HEK293T (cell line): ENCODE measurements around the gene APBB2.

Source experiments
- CTCF ChIA-PET: fragments of 350-600 bp; formaldehyde crosslinking; extraction: SDS; loops from one replicate; lab custom pipeline; 2021; ENCODE audit warnings: antibody characterized with exemption, inconsistent platforms; lab: Yijun Ruan, JAX
- POLR2A ChIA-PET: fragments of 350-600 bp; formaldehyde crosslinking; extraction: SDS; loops from one replicate; lab custom pipeline; 2020; ENCODE audit warnings: antibody characterized with exemption, inconsistent platforms; lab: Yijun Ruan, JAX
- DNase-seq: peaks from one replicate; pipeline ENCODE4 v3.0.0; 2012; ENCODE audit warnings: mixed read lengths; ENCODE audit errors: extremely low spot score
- ARNT ChIP-seq: fragments of 450-650 bp; IDR thresholded peaks from 2 replicates; pipeline ENCODE4 v1.6.1; 2017; ENCODE audit warnings: mild to moderate bottlenecking
- BHLHE40 ChIP-seq: fragments of 450-650 bp; IDR thresholded peaks from 2 replicates; pipeline ENCODE4 v1.6.1; 2016; ENCODE audit warnings: mild to moderate bottlenecking, moderate library complexity, borderline replicate concordance
- CTBP1 ChIP-seq: fragments of 450-650 bp; IDR thresholded peaks from 2 replicates; pipeline ENCODE4 v1.6.1; 2016; ENCODE audit warnings: borderline replicate concordance
- ELF4 ChIP-seq: fragments of 450-650 bp; IDR thresholded peaks from 2 replicates; pipeline ENCODE4 v1.6.1; 2017; ENCODE audit warnings: antibody characterized with exemption
- FOXA1 ChIP-seq: fragments of 450-650 bp; IDR thresholded peaks from 2 replicates; pipeline ENCODE4 v1.6.1; 2016; ENCODE audit warnings: mild to moderate bottlenecking
- FOXK2 ChIP-seq: fragments of 450-650 bp; IDR thresholded peaks from 2 replicates; pipeline ENCODE4 v1.6.1; 2016; ENCODE audit warnings: mild to moderate bottlenecking
- FOXM1 ChIP-seq: fragments of 450-650 bp; IDR thresholded peaks from 2 replicates; pipeline ENCODE4 v1.6.1; 2017; ENCODE audit warnings: mild to moderate bottlenecking, borderline replicate concordance
- HDGF ChIP-seq: fragments of 450-650 bp; IDR thresholded peaks from 2 replicates; pipeline ENCODE4 v1.6.1; 2017; ENCODE audit warnings: antibody characterized with exemption, borderline replicate concordance
- L3MBTL2 ChIP-seq: fragments of 450-650 bp; conservative IDR thresholded peaks from 2 replicates; pipeline ENCODE4 v1.6.1; 2016; ENCODE audit warnings: mild to moderate bottlenecking
- LEF1 ChIP-seq: fragments of 450-650 bp; IDR thresholded peaks from 2 replicates; pipeline ENCODE4 v1.6.1; 2017; ENCODE audit warnings: mild to moderate bottlenecking, borderline replicate concordance
- NFRKB ChIP-seq: fragments of 450-650 bp; IDR thresholded peaks from 2 replicates; pipeline ENCODE4 v1.6.1; 2016; ENCODE audit warnings: mild to moderate bottlenecking, moderate library complexity
- SP1 ChIP-seq: fragments of 450-650 bp; IDR thresholded peaks from 2 replicates; pipeline ENCODE4 v1.6.1; 2017
- SUZ12 ChIP-seq: fragments of 450-650 bp; IDR thresholded peaks from 2 replicates; pipeline ENCODE4 v1.6.1; 2016; ENCODE audit warnings: mild to moderate bottlenecking
- TARDBP ChIP-seq: fragments of 450-650 bp; IDR thresholded peaks from 2 replicates; pipeline ENCODE4 v1.6.1; 2016
- ZNF384 ChIP-seq: fragments of 450-650 bp; IDR thresholded peaks from 2 replicates; pipeline ENCODE4 v1.6.1; 2016
- TF ChIP-seq, protein P1 (sequence below): fragments of 450-650 bp; IDR thresholded peaks from 2 replicates; pipeline ENCODE4 v1.6.1; 2016

APBB2 gene

DNA sequence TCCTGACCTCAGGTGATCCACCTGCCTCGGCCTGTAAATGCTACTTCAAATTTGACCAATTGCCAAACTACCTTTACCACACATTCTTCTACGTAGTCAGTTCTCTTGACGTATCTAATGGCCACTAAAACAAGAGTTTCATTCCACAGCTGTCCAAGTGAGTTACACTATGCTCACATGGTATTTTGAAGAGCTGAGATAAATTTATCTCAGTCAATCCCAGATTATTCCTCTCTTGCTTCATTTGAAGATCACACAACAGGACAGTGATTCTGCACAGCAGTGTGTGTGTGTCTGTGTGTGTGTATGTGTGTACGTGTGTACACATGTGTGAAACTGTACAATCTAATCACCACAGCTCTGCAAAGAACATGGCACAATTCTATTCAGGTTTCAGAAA, 133.4 kb downstream of the APBB2 start:
- ChIA-PET POLR2A (interaction anchor here (1.5 kb wide), 1 partner anchor 12 kb away, joined by 3 read pairs; no protein-coding TSS in a partner anchor), CTCF (no interaction called here)
- DNase-seq = no peak
- TF ChIP-seq LEF1 (no peak), FOXA1 (no peak)

DNA sequence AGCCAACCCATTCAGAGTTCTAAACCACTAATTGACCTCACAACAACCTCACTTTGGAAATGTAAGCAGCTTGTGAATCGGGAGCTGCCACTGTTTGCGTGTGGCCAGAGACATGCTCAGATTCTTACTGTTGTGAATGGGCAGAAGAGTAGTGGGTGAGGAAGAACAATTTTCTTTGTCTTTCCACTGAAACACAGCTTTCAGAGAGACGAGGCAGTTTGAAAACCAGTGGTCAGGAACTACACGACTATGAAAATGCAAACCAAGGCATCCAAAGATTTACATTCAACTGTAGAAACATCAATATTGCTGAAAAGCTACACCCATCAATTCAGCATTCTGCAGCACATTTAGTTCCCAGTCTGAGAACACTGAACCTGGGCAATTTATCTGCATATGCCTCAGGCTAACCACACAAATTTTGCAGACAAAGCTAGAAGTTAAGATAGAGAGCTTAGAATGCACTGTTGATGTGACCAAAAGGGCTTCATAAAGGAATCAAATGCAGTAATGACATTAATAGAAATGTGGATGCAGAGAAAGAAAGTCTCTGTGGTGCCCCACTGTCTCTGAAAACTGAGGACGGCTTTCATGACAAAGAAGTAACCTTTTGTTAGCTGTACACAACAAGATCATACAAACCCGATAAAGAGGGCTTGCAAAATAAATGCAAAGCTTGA, 134.3 kb downstream of the APBB2 start:
- DNase-seq = no peak
- ChIA-PET POLR2A (interaction anchor here (1.5 kb wide), 1 partner anchor 13 kb away, joined by 3 read pairs; no protein-coding TSS in a partner anchor), CTCF (no interaction called here)
- no peak for TF ChIP-seq LEF1
- no peak for TF ChIP-seq HDGF
- no peak for TF ChIP-seq ZNF384
- no peak for TF ChIP-seq BHLHE40
- no peak for TF ChIP-seq ARNT
- no peak for TF ChIP-seq SUZ12
- no peak for TF ChIP-seq NFRKB
- TF ChIP-seq CTBP1 = no peak
- no peak for TF ChIP-seq FOXA1
- TF ChIP-seq, protein P1, sequence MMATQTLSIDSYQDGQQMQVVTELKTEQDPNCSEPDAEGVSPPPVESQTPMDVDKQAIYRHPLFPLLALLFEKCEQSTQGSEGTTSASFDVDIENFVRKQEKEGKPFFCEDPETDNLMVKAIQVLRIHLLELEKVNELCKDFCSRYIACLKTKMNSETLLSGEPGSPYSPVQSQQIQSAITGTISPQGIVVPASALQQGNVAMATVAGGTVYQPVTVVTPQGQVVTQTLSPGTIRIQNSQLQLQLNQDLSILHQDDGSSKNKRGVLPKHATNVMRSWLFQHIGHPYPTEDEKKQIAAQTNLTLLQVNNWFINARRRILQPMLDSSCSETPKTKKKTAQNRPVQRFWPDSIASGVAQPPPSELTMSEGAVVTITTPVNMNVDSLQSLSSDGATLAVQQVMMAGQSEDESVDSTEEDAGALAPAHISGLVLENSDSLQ = no peak
- no peak for TF ChIP-seq TARDBP
- no peak for TF ChIP-seq FOXK2
- TF ChIP-seq L3MBTL2 = no peak
- no peak for TF ChIP-seq FOXM1
- TF ChIP-seq SP1 = no peak

DNA sequence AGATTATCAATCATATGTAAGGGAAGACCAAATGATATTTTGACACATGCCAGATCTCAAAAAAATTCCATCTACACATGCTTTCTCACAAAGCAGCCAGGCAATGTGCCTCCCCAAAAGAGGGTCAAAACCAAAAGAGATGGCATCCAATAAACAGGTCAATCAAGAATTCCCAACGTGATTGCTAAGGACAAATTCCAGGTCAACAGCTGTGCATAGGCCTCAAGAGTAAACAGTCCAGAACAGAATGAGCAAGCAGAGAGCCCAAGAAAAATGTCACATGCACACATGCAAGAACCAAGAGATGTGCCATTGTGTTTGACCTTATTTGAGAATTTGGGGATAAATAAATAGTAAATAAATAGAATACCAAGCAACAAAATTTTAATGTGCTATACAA, 136.7 kb downstream of the APBB2 start:
- DNase-seq = no peak
- POLR2A ChIA-PET = no interaction called here
- TF ChIP-seq TARDBP = no peak
- no peak for TF ChIP-seq LEF1
- no peak for TF ChIP-seq NFRKB
- TF ChIP-seq SP1 = no peak
- no peak for TF ChIP-seq FOXK2
- no peak for TF ChIP-seq ZNF384
- TF ChIP-seq HDGF = no peak
- no peak for TF ChIP-seq FOXM1
- no peak for TF ChIP-seq SUZ12
- TF ChIP-seq CTBP1 = no peak
- no peak for TF ChIP-seq FOXA1
- TF ChIP-seq, protein P1 = no peak
- TF ChIP-seq BHLHE40 = no peak
- TF ChIP-seq ELF4 = no peak
- TF ChIP-seq ARNT = no peak
- CTCF ChIA-PET = no interaction called here

DNA sequence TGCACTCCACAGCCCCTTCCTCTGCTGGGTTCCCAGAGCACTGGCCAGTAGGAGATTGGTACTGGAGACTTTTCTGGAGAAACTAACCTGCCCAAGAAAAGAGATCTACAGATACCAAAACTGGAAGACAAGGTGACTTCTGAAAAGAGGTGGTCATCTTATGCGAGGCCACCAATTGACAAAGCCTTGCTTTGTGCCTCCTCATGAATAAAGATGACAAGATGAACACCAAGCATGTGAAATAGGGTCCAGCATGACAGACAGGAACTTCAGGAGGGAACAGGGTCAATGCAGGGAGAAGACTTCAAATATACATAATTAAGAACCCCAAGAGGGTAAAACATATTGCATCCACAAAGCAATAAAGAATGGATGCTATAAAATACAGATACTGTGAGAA, 137.9 kb downstream of the APBB2 start:
- TF ChIP-seq SUZ12 (no peak), BHLHE40 (no peak), NFRKB (no peak), ELF4 (no peak), CTBP1 (no peak)
- DNase-seq = no peak
- ChIA-PET POLR2A (no interaction called here), CTCF (interaction anchor here (0.6 kb wide), 1 partner anchor 142 kb away, joined by 9 read pairs; no protein-coding TSS in a partner anchor)

DNA sequence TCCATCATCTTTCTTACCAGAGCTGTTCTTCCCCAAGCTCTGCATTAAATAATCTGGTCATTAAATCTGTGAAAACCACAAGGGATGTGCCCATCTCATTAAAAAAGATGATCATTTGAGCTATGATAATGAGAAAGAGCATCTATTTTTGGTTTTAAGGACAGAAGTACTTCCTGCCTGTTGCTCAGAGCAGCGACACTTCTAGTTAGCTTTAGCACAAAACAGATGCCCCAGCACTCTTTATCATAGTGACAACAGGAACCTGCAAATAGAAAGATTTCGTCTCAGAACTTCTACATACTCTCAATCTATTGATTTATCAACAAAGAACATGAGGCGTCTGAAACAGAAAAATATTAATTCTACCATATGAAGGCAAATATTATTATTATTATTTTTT, 140.1 kb downstream of the APBB2 start:
- POLR2A ChIA-PET = no interaction called here
- CTCF ChIA-PET = interaction anchor here (0.6 kb wide), 1 partner anchor 59 kb away, joined by 3 read pairs; no protein-coding TSS in a partner anchor
- TF ChIP-seq FOXK2 = no peak
- TF ChIP-seq, protein P1 = no peak
- TF ChIP-seq TARDBP = no peak
- TF ChIP-seq HDGF = no peak
- no peak for DNase-seq

DNA sequence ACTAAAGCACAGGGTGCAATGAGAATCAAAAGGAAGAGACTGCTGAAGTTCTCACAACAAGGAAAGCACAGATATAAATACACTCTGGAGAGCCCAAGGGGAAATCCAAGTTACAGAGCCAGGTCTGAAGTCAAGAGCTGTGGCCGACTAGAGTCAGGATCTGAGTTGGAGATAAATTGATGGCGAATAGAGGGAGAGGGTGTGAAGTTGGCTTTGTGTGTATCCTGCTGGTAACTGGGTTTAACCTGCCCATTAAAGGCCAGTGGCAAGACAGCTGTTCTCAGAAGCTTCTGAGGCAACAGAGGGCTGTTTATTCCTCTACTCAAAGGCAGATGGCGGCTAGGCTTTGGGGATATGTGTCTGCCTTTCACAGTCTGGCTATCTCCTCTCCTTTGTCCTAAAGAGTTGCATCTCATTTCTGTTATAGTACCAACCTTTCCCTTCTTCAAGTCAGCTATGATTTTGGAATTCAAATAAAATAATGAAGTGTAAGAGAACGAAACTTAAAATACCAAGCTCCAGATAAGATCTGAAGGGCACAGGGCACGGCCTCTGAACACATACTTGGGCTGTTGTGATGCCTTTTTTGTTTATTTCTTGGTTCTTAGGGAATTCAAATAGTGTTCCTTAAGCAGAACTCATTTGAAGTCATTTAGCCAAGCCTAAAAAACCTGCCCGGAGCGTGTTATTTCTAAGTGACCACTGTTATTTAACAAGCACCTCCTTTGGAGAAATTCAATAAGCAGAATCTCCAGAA, 142.1 kb downstream of the APBB2 start:
- TF ChIP-seq ELF4 (no peak), NFRKB (no peak), FOXK2 (no peak)
- ChIA-PET POLR2A (no interaction called here), CTCF (no interaction called here)
- DNase-seq = no peak
